ENCODE results near the gene DR1. TPM values are rescaled to one million over a fixed set of nuclear protein-coding genes. Genes with fewer than 3 reads are reported as not detected.

The DR1 gene
- total RNA-seq, 1 experiment from 2014 or later, result 87.3 TPM

- H2BK5ac ChIP-seq (ENCODE audit: insufficient read length, low read length), result no peak overlapping the region
- no peak for DNase-seq
- no peak overlapping the region for H2AK5ac ChIP-seq (ENCODE audit: insufficient read length, low read length)
- peaks cover 12% of the 10 kb centered on the region; the same call in 1 of the 2 replicates for H3K79me2 ChIP-seq (ENCODE audit: insufficient read depth, low read length)
- H4K20me1 ChIP-seq (ENCODE audit: control insufficient read depth, insufficient read depth, insufficient read length), result no peaks in the 10 kb centered on the region
- H2BK20ac ChIP-seq (ENCODE audit: low read depth, low read length, poor library complexity, severe bottlenecking), result no peak overlapping the region
- no peak overlapping the region for H3K27ac ChIP-seq (ENCODE audit: insufficient read length, low read depth, low read length)
- no peaks in the 10 kb centered on the region for H3K79me1 ChIP-seq (ENCODE audit: insufficient read depth, low read depth, low read length, poor library complexity, severe bottlenecking)
- H3K4me2 ChIP-seq (ENCODE audit: insufficient read depth, insufficient read length, low read length), result no peak overlapping the region
- peaks cover 22 to 23% of the 10 kb centered on the region in 2 experiments for H3K4me1 Mint-ChIP-seq
- no peak overlapping the region for H3T11ph ChIP-seq (ENCODE audit: low read length)
- no peak overlapping the region for H3K18ac ChIP-seq (ENCODE audit: insufficient read length, low read depth, low read length)
- no peak overlapping the region for H3K4ac ChIP-seq (ENCODE audit: low read depth, low read length)
- H3K56ac ChIP-seq (ENCODE audit: insufficient read length, low read depth, low read length), result no peak overlapping the region
- H3K4me3 Mint-ChIP-seq, result no peak overlapping the region
- no peak overlapping the region for H4K8ac ChIP-seq (replicated peaks; ENCODE audit: insufficient read length, low read depth, low read length)
- H4K5ac ChIP-seq (ENCODE audit: insufficient read length, low read depth, low read length), result no peak overlapping the region
- H3K27ac Mint-ChIP-seq, result peak overlapping the region in 2 of 3 experiments; percentile 35 to 59; a peak in 3 of 7 replicates
- H2BK15ac ChIP-seq (ENCODE audit: low read depth, low read length), result no peak overlapping the region
- no peak overlapping the region for H3K9ac ChIP-seq (ENCODE audit: extremely low read depth, insufficient read length, low read length)
- no peak overlapping the region for H3K14ac ChIP-seq (ENCODE audit: insufficient read depth, low read length)
- H3K9me3 ChIP-seq (ENCODE audit: control insufficient read depth, low read depth, low read length), result no peaks in the 10 kb centered on the region
- no peaks in the 10 kb centered on the region for H3K9me3 Mint-ChIP-seq
- H4K91ac ChIP-seq (ENCODE audit: insufficient read length, low read depth, low read length), result no peak overlapping the region
- TF ChIP-seq CTCF (conservative IDR thresholded peaks at IDR 0.05), result no peak
- H3K23me2 ChIP-seq (ENCODE audit: insufficient read length, low read depth, low read length, poor library complexity, severe bottlenecking), result no peaks in the 10 kb centered on the region
- no peak overlapping the region for H3K23ac ChIP-seq (ENCODE audit: insufficient read length, low read depth, low read length)
- H3K36me3 Mint-ChIP-seq (ENCODE audit: insufficient read depth in 1 of 3, low read depth in 3 of 3), result peaks cover 12 to 49% (median 45%) of the 10 kb centered on the region in 3 experiments; a peak in 6 of 7 replicates
- no peaks in the 10 kb centered on the region for H3K27me3 Mint-ChIP-seq (ENCODE audit: low read depth)
- H2AFZ ChIP-seq (ENCODE audit: low read length), result no peak overlapping the region
- no peak overlapping the region for H2BK120ac ChIP-seq (ENCODE audit: low read depth, low read length, poor library complexity, severe bottlenecking)
- no peak overlapping the region for H2BK12ac ChIP-seq (ENCODE audit: insufficient read length, low read depth, low read length)
- H3K4me1 ChIP-seq (ENCODE audit: insufficient read depth, low read length), result peaks cover 2% of the 10 kb centered on the region; the same call in 1 of the 2 replicates
- H3K27me3 ChIP-seq (ENCODE audit: insufficient read depth, low read length), result no peaks in the 10 kb centered on the region
Observed at GRCh38 chr1:93352376-93352775, 6.7 kb downstream of the DR1 start.

All from H9 (cell line).